Putamen (tissue), 1 donor: ENCODE results near the gene RAB3D.

Source experiments
- DNase-seq: peaks from one replicate; pipeline ENCODE4 v3.0.0-alpha.2; 2016; ENCODE audit warnings: low spot score

Gene RAB3D

DNA sequence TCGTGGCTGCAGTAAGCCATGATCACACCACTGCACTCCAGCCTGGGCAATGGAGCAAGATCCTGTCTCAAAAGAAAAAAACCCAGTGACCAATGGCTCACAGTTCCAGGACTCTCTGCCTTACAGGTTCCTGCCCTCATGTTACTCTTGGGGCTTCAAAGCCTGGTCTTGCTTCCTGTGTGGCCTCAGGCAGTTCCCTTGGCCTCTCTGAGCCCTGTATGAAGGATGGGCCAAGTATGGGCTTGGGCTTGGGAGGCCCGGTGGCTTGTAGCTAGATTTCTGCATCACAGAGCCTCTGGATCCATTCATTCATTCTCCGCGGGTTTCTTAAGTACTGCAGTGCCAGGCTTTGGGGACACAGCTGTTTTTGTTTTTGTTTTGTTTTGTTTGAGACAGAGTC, 44.3 kb downstream of the RAB3D start:
- no peak for DNase-seq

GRCh38 chr19:11293433-11294389, 45.7 kb downstream of the RAB3D start:
- DNase-seq, result peak; percentile 82

- DNase-seq, result no peak
These were observed 47.5 kb downstream of the RAB3D start for GRCh38 chr19:11291991-11292390.

GRCh38 chr19:11291415-11291814, 48.0 kb downstream of the RAB3D start:
- no peak for DNase-seq

DNA sequence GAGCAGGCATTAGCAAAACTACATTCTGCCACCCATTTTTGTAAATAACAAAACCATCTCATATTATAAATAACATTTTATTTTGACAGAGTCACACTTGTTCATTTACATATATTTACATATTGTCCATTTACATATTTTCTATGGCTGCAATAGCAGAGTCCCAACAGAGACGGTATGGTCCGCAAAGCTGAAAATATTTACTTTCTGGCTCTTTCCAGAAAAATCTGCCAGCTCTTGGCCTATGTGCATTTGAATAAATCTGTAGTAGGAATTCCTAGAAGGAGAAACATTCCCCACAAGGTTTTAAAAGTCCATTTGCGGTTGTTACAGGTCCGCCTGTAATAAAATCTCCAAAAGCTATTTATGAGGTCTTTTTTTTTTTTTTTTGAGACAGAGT, 49.2 kb downstream of the RAB3D start:
- no peak for DNase-seq

DNA sequence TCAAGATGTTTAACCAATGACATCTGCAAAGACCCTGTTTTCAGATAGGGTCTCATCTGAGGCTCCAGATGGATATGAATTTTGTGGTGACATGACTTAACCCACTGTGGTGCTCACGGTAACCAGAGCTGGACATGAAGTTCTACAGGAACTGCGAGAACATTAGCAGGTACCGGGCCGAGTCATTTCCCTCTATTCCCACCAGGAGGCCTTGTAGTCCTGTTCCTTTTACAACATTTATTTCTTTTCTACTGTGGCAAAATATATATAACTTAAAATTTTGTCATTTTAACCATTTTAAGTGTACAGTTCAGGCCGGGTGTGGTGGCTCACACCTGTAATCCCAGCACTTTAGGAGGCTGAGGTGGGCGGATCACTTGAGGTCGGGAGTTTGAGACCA, 51.1 kb downstream of the RAB3D start:
- DNase-seq, result no peak

GRCh38 chr19:11286312-11286974, 53.0 kb downstream of the RAB3D start:
- DNase-seq, result no peak

GRCh38 chr19:11284515-11284914, 54.9 kb downstream of the RAB3D start:
- no peak for DNase-seq

DNA sequence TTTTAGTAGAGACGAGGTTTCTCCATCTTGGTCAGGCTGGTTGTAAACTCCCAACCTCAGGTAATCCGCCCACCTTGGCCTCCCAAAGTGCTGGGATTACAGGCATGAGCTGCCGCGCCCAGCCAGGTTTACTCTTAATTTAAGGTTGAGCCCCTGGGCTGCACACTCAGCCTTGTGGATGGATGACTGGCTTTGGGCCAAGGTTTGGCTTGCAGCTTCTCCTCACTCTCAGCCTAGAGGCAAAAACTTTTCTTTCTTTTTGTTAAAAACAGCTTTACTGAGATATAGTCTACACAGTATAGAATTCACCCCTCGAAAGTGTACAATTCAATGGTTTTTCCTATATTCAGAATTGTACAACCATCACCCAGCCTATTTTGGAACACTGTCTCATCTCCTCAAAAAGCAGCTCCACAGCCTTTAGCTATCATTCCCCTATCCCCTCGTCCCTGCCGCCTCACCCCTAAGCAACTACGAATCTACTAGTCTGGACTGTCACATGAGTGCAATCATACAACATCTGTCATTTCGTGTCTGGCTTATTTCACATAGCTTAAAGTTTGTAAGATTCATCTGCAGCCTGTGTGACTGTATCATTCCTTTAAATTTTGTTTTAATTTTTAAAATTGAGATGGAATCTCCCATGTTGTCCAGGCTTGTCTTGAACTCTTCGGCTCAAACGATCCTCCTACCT, 58.0 kb downstream of the RAB3D start:
- DNase-seq, result no peak

DNA sequence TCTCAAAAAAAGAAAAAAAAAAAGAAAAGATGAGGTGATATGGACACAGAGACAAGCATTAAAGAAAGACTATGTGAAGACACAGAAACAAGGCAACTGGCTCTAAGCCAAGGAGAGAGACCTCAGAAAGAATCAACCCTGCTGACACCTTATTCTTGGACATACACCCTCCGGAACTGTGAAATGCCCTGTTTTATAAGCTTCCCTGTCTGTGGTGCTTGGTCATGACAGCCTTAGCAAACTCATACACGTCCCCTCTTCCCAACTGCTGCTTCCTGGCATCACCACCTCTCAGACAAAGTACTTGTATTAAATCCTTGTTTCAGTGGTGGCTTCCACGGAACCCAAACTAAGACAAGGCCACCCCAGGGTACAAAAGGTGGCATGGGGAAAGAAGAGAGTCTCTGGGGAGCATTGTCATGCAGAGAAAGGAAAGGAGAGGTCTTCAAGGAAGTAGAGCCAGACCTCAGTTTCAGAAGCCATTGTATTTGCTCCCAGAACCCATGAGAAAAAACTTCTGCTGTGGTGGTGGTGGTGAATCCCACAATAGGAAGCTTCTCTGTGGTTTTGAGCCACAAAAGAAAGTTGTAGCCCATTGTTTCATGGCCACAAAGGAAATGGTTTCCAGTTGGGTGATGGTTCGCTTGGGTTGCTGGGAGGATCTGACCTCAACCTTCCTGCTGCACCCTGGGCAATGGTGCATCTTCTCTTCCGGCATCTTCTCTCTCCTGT, 59.8 kb downstream of the RAB3D start:
- no peak for DNase-seq

DNA sequence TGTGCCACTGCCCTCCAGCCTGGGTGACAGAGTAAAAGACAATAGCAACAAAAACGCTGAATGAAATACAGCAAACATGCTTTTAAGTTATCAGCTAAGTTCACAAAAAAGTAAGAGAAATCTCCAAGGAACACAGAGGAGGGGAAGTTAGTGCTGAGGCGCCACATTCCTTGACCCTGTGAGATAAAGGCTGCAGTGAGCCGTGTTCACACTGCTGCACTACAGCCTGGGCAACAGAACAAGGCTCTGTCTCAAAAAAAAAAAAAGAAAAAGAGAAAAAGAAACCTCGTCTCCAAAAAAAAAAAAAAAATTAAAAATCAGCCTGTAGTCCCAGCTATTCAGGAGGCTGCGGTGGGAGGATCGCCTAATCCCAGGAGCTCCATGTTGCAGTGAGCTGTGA, 60.8 kb downstream of the RAB3D start:
- no peak for DNase-seq

- DNase-seq, result no peak
These were observed 64.8 kb downstream of the RAB3D start for GRCh38 chr19:11274533-11275086.

GRCh38 chr19:11273989-11274388, 65.5 kb downstream of the RAB3D start:
- no peak for DNase-seq

DNA sequence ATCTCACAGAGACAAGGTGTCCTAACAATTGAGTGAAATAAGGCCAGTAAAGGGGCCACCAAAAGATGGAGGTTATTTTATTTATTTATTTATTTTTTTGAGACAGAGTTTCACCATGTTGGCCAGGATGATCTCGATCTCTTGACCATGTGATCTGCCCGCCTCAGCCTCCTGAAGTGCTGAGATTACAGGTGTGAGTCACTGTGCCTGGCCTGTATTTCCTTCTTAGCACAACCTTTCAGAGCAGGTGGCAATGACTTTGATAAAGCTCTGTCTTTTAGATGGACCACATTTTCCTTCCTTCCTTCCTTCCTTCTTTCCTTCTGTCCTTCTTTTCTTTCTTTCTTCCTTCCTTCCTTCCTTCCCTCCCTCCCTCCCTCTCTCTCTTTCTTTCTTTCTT, 66.2 kb downstream of the RAB3D start:
- DNase-seq, result no peak
